ENCODE results near the gene SRPK2. TPM values are rescaled to one million over a fixed set of nuclear protein-coding genes. Genes with fewer than 3 reads are reported as not detected.
"Not testable (repeated sequence)": the region's sequence is repeated elsewhere in the genome, so short reads cannot be mapped to it uniquely, and the experiment has no call there.

The SRPK2 gene
- total RNA-seq, 1 donor from 2014 or later, result 69.5 TPM

- Mint-ChIP-seq H3K36me3 (ENCODE audit: unreplicated experiment) (peaks cover 3% of the 10 kb centered on the region), H3K9me3 (ENCODE audit: unreplicated experiment) (no peaks in the 10 kb centered on the region), H3K4me3 (ENCODE audit: unreplicated experiment) (no peak overlapping the region), H3K27ac (ENCODE audit: unreplicated experiment) (no peak overlapping the region), H3K27me3 (ENCODE audit: unreplicated experiment) (no peaks in the 10 kb centered on the region), H3K4me1 (ENCODE audit: unreplicated experiment) (peaks cover 18% of the 10 kb centered on the region)
- no peak for DNase-seq (ENCODE audit: extremely low spot score, unreplicated experiment)
- TF ChIP-seq, protein P1, sequence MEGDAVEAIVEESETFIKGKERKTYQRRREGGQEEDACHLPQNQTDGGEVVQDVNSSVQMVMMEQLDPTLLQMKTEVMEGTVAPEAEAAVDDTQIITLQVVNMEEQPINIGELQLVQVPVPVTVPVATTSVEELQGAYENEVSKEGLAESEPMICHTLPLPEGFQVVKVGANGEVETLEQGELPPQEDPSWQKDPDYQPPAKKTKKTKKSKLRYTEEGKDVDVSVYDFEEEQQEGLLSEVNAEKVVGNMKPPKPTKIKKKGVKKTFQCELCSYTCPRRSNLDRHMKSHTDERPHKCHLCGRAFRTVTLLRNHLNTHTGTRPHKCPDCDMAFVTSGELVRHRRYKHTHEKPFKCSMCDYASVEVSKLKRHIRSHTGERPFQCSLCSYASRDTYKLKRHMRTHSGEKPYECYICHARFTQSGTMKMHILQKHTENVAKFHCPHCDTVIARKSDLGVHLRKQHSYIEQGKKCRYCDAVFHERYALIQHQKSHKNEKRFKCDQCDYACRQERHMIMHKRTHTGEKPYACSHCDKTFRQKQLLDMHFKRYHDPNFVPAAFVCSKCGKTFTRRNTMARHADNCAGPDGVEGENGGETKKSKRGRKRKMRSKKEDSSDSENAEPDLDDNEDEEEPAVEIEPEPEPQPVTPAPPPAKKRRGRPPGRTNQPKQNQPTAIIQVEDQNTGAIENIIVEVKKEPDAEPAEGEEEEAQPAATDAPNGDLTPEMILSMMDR (IDR thresholded peaks at IDR 0.05), result no peak
Observed at GRCh38 chr7:105369944-105370343, 18.8 kb downstream of the SRPK2 start.

- Mint-ChIP-seq H3K27ac (ENCODE audit: unreplicated experiment) (no peak overlapping the region), H3K4me1 (ENCODE audit: unreplicated experiment) (peaks cover 17% of the 10 kb centered on the region), H3K36me3 (ENCODE audit: unreplicated experiment) (no peaks in the 10 kb centered on the region), H3K4me3 (ENCODE audit: unreplicated experiment) (no peak overlapping the region), H3K27me3 (ENCODE audit: unreplicated experiment) (no peaks in the 10 kb centered on the region), H3K9me3 (ENCODE audit: unreplicated experiment) (no peaks in the 10 kb centered on the region)
- TF ChIP-seq, protein P1 (IDR thresholded peaks at IDR 0.05), result no peak
- DNase-seq (ENCODE audit: extremely low spot score, unreplicated experiment), result no peak
Observed at GRCh38 chr7:105367458-105367857, 21.3 kb downstream of the SRPK2 start.

- H3K36me3 Mint-ChIP-seq (ENCODE audit: unreplicated experiment), result peaks cover 2% of the 10 kb centered on the region
- TF ChIP-seq, protein P1 (IDR thresholded peaks at IDR 0.05), result no peak
- H3K27me3 Mint-ChIP-seq (ENCODE audit: unreplicated experiment), result no peaks in the 10 kb centered on the region
- H3K4me1 Mint-ChIP-seq (ENCODE audit: unreplicated experiment), result peaks cover 17% of the 10 kb centered on the region
- H3K9me3 Mint-ChIP-seq (ENCODE audit: unreplicated experiment), result no peaks in the 10 kb centered on the region
- no peak for DNase-seq (ENCODE audit: extremely low spot score, unreplicated experiment)
- peak overlapping the region; percentile 78 for H3K27ac Mint-ChIP-seq (ENCODE audit: unreplicated experiment)
- no peak overlapping the region for H3K4me3 Mint-ChIP-seq (ENCODE audit: unreplicated experiment)
Observed at GRCh38 chr7:105365541-105366534, 22.9 kb downstream of the SRPK2 start.

- H3K4me1 Mint-ChIP-seq (ENCODE audit: unreplicated experiment), result peaks cover 14% of the 10 kb centered on the region
- TF ChIP-seq, protein P1 (IDR thresholded peaks at IDR 0.05), result no peak
- no peaks in the 10 kb centered on the region for H3K9me3 Mint-ChIP-seq (ENCODE audit: unreplicated experiment)
- H3K27me3 Mint-ChIP-seq (ENCODE audit: unreplicated experiment), result no peaks in the 10 kb centered on the region
- H3K27ac Mint-ChIP-seq (ENCODE audit: unreplicated experiment), result no peak overlapping the region
- no peak overlapping the region for H3K4me3 Mint-ChIP-seq (ENCODE audit: unreplicated experiment)
- peaks cover 6% of the 10 kb centered on the region for H3K36me3 Mint-ChIP-seq (ENCODE audit: unreplicated experiment)
- no peak for DNase-seq (ENCODE audit: extremely low spot score, unreplicated experiment)
Observed at GRCh38 chr7:105364684-105365083, 24.0 kb downstream of the SRPK2 start.

DNA sequence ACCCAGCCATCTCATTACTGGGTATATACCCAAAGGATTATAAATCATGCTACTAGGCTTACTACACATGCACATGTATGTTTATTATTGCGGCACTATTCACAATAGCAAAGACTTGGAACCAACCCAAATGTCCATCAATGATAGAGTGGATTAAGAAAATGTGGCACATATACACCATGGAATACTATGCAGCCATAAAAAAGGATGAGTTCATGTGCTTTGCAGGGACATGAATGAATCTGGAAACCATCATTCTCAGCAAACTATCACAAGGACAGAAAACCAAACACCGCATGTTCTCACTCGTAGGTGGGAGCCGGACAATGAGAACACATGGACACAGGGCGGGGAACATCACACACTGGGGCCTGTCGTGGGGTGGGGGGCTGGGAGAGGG lies 25.1 kb downstream of the SRPK2 start:
- not testable (repeated sequence) for H3K36me3 Mint-ChIP-seq (ENCODE audit: unreplicated experiment); H3K27ac Mint-ChIP-seq (ENCODE audit: unreplicated experiment); H3K27me3 Mint-ChIP-seq (ENCODE audit: unreplicated experiment); H3K4me3 Mint-ChIP-seq (ENCODE audit: unreplicated experiment); H3K9me3 Mint-ChIP-seq (ENCODE audit: unreplicated experiment); DNase-seq (ENCODE audit: extremely low spot score, unreplicated experiment)
- H3K4me1 Mint-ChIP-seq (ENCODE audit: unreplicated experiment), result peaks cover 15% of the 10 kb centered on the region

DNA sequence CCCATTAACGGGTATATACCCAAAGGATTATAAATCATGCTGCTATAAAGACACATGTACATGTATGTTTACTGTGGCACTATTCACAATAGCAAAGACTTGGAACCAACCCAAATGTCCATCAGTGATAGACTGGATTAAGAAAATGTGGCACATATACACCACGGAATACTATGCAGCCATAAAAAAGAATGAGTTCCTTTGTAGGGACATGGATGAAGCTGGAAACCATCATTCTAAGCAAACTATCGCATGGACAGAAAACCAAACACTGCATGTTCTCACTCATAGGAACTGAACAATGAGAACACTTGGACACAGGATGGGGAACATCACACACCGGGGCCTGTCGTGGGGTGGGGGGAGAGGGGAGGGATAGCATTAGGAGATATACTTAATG lies 26.0 kb downstream of the SRPK2 start:
- not testable (repeated sequence) for H3K9me3 Mint-ChIP-seq (ENCODE audit: unreplicated experiment); H3K27me3 Mint-ChIP-seq (ENCODE audit: unreplicated experiment); H3K4me3 Mint-ChIP-seq (ENCODE audit: unreplicated experiment); H3K27ac Mint-ChIP-seq (ENCODE audit: unreplicated experiment); DNase-seq (ENCODE audit: extremely low spot score, unreplicated experiment); H3K36me3 Mint-ChIP-seq (ENCODE audit: unreplicated experiment)
- H3K4me1 Mint-ChIP-seq (ENCODE audit: unreplicated experiment), result peaks cover 18% of the 10 kb centered on the region

- not testable (repeated sequence) for DNase-seq (ENCODE audit: extremely low spot score, unreplicated experiment); H3K36me3 Mint-ChIP-seq (ENCODE audit: unreplicated experiment); H3K27ac Mint-ChIP-seq (ENCODE audit: unreplicated experiment); H3K9me3 Mint-ChIP-seq (ENCODE audit: unreplicated experiment); H3K4me3 Mint-ChIP-seq (ENCODE audit: unreplicated experiment); H3K27me3 Mint-ChIP-seq (ENCODE audit: unreplicated experiment)
- H3K4me1 Mint-ChIP-seq (ENCODE audit: unreplicated experiment), result peaks cover 18% of the 10 kb centered on the region
Observed at GRCh38 chr7:105361995-105362394, 26.7 kb downstream of the SRPK2 start.

GRCh38 chr7:105360149-105360548 lies 28.6 kb downstream of the SRPK2 start:
- H3K36me3 Mint-ChIP-seq (ENCODE audit: unreplicated experiment); H3K4me3 Mint-ChIP-seq (ENCODE audit: unreplicated experiment); H3K9me3 Mint-ChIP-seq (ENCODE audit: unreplicated experiment); H3K27me3 Mint-ChIP-seq (ENCODE audit: unreplicated experiment); H3K27ac Mint-ChIP-seq (ENCODE audit: unreplicated experiment); DNase-seq (ENCODE audit: extremely low spot score, unreplicated experiment): not testable (repeated sequence)
- H3K4me1 Mint-ChIP-seq (ENCODE audit: unreplicated experiment), result peaks cover 12% of the 10 kb centered on the region
